Inflammatory macrophage treated with lipopolysaccharide for 4 hours (primary cell): ENCODE results near the gene SORCS1.

Source experiments
- DNase-seq: peaks from one replicate; pipeline ENCODE4 v3.0.0-alpha.2; 2020

SORCS1 gene

DNA sequence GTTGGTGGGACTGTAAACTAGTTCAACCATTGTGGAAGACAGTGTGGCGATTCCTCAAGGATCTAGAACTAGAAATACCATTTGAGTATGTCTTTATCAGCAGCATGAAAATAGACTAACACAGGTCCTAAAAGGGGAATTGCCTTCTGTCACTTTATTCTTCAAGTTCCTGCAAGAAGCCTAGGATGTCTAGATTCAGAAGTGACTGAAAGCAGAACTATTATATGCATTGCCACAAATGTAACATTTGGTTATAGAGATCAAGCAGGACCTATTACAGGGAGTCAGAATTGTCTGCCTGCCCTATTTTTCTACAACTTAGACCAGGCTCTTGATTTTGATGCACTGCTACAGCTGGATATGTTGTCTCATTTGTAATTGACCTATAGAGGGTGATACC, 364.7 kb downstream of the SORCS1 start:
- peak; percentile 50 for DNase-seq

DNA sequence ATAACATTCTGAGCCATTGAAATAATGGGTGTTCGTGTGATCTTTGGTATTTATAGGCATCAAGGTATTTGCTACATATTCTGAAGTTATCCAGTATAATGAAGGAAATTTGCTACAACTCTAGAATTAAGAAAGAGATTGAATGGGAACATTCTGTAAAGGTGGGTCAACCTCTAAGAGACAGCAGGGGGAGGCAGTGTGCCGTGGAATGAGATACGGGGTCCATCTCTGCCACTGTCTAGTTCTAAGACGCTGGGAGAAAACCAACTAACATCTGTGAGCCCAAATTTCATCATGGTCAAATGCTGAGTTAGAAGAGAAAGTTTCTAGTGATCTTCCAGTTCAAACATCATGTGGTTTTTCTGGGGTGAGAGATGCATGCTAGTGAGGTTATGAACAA, 368.9 kb downstream of the SORCS1 start:
- DNase-seq, result peak; percentile 62

DNA sequence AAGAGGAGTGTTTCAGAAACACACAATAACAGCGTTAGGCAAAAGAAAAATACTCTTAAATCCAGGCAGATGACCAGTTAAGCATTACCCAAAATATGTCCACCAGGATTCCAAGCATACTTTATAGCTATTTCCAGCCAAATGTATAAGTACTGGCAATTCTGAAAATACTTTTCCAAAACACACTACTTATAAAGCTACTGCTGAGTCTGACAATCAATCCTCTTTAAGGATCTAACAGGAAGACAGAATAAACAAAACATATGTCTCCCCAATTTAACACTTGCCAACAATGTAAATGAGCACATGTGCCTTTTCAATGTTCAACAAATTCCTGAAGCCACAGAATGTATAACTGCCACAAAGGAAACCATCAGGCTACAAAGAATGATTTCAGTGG, 370.9 kb downstream of the SORCS1 start:
- no peak for DNase-seq

DNA sequence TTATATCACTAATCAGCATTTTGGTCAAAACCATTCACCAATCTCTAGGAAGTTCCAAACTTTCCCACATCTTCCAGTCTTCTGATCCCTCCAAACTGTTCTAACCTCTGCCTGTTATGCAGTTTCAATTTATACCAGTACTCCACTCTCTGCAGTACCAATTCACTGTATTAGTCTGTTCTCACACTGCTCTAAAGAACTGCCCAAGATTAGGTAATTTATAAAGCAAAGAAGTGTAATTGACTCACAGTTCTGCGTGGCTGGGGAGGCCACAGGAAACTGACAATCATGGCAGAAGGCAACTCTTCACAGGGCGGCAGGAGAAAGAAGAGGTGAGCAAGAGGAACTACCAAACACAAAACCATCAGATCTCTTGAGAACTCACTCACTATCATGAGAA, 374.9 kb downstream of the SORCS1 start:
- DNase-seq, result no peak

DNA sequence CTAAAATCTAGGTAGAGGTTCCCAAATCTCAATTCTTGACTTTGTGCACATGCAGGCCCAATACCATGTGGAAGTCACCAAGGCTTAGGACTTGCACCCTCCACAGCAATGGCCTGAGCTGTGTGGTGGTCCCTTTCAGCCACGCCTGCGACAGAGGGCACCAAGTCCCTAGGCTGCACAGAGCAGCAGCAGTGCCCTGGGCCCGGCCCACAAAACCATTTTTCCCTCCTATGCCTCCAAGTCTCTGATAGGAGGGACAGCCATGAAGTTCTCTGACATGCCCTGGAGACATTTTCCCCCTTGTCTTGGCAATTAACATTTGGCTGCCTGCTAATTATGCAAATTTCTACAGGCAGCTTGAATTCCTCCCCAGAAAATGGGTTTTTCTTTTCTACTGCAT, 375.5 kb downstream of the SORCS1 start:
- no peak for DNase-seq

DNA sequence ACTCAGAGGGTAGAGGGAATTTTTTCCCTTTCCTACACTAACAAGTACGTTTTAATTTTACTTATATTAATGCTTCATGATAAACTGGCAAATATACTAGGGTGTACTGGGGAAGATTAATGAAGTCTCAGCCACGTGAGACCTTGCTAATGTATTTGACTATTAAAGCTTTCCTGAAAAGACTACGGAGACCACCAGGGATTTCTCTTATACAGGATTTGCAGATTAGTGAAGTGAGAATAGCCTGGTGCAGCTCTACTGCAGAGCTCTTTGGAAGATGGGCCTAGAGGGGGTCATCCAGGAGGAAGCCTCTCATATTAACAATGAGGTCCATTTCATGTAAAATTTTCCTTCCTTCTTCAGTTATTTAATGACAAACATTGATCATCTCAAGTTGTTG, 379.0 kb downstream of the SORCS1 start:
- DNase-seq, result no peak

DNA sequence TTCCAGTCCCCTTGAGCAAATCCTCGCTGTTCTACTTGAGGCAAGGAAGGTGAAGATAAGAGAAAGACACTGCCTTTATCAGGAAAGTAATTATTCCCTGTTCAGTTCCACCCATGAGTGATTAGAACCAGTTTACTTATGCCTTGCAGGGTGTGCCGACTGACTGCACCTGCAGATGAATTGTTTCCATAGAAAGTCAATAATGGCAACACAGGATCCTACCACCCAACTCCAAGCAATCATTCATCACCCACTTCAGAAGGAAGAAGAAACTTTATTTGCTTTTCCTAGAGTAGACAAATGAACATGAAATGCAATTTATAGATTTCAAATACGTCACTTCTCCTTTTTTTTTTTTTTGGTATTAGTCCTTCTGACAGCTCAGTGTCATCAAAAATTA, 383.9 kb downstream of the SORCS1 start:
- DNase-seq, result no peak

DNA sequence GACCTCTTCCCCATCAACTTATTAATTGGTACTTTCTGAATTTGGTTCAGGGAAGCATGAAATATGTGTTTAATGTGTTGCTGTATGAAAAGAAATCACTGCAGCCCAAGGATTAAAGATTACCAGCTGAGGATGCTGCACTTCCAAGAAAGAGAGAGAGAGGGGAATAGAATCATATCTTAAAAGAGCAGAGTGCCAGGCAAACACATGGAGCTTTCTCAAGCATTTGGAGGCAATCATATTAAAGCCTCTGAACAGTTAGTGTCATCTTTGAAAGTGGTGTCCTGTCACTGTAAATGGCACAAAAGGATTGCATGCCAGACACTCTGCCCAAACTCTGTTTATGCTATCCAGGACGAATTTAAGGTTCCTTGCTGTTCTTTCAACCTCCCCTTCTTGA, 386.7 kb downstream of the SORCS1 start:
- DNase-seq, result no peak

DNA sequence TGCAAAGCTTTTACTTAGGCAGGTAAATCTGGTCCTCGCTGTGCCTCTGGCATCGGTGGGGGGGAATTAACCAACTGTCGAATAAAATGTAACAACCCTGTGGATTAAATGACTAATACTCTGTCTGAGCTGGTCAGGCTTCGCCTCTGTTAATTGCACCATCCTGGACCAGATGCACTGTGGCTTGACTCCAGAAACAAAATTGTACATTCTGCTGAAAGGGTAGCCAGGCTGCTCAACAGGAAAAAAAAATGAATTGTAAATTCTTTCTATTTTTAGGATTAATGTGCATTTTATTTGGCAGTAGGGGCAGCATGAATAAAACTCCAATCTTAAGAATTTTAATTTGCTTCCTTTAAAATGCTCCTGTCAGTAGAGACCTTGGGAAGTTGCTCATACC, 389.4 kb downstream of the SORCS1 start:
- DNase-seq, result no peak

DNA sequence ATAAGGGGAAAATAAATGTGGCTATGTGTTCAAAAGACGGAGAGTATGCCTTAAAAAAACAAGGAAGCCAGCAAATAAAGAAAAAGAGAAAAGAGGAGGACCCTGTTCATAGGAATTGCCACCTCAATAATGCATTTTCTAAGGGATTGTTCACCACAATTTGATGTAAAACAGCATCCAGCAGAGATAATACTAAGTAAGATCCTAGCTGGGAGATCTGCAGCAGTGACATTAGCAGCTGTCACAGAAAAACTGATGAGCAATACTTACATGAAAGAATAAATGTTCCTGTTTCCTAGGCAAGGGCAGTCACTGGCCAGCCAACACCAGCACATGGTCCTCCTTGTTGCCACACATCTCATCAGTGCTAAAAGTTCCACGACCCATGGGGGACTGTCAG, 391.5 kb downstream of the SORCS1 start:
- no peak for DNase-seq

DNA sequence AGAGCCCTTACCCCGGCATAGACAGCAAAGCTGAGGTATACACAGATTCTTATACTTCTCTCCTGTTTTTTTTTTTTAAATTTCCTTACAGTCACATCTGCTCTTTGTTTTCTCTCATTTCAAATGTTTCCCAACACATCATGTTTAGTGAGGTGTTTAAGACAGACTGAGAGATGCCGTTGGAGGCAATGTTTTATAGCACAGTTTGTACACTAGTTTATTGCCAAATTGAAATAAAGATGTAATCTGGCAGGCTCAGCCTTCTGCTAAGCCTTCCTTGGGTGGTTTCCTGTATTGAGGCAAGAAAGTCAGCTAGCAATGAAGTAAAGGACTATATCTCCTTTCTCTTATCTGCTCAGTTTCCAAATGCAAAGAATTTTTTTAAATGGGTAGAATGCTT, 393.4 kb downstream of the SORCS1 start:
- DNase-seq, result no peak

DNA sequence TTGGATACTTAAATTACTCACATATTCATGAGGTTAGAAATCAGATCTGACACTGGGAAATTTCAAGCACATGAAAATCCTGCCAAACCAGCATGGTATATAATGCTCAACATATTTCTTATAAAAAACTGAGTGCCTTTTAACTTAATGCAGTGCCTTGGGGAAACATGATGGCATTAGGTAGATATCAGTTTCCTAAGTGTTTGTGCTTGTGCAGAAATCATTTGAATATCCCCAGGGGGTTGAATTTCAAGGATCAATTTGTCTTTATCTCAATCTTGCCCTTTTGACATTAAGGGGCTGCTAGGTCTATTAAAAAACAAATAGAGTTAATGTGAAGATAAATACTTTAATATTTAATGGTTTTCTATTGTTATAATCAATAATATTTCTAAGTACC, 396.3 kb downstream of the SORCS1 start:
- DNase-seq, result no peak

DNA sequence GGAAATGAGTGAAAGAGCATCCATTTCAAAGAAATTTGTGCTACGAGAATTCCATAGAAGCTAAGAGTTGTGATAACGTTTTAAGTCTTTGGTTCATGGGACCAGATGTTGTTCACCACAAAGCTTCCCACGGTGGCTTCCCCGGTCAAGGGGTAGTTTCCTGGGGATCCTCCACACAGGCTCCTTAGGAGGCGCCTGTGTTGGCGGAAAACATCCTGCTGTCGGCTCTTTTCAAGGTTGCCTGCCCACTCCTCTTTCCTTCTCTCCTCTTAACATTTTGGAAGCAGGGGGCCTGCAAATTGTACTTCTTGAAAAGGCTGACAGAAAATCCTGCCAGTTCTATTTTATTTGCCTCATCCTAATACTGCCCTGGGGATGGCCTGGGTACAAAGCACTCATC, 398.6 kb downstream of the SORCS1 start:
- DNase-seq, result no peak

DNA sequence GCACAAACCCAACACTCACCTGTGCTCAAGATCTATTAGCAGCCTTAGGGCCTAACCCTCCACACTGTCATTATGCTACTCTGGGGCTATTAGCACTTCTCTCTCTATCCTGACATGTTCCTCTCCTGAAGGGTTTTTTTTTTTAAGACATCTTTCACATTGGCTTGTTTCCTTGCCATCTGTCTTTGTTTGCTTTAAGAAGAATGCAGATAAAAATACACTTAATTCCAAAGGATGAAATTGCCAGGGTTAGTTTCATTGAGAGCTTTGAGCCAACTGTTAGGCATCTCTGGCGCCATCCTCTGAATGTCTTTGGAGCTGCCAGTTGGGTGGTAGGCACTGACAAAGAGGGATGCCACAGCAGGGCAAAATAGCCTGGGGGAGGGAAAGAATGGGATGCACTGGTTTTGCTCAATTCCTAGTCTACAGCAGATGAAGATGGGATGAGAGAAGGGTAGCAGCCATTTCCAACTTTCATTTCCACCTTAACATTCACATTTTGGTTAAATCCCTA, 399.2 kb downstream of the SORCS1 start:
- no peak for DNase-seq

DNA sequence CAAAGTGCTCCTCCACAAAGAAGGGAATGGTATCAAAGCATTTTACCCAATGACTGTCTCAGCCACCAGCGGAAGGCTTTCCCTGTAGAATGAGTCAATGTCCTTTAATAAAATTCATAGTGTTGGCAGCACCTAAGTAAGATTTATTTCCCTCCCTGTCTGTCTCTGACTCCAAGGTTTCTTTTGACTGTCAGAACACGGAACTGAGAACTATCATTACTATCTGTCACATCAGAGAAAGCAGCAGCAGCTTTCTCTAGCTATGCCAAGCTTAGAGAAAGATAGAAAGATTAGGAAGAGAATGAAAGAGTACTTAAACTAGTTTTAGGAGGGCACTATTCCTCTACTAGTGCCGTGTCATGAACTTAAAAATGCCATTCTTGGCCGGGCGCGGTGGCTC, 400.1 kb downstream of the SORCS1 start:
- no peak for DNase-seq

DNA sequence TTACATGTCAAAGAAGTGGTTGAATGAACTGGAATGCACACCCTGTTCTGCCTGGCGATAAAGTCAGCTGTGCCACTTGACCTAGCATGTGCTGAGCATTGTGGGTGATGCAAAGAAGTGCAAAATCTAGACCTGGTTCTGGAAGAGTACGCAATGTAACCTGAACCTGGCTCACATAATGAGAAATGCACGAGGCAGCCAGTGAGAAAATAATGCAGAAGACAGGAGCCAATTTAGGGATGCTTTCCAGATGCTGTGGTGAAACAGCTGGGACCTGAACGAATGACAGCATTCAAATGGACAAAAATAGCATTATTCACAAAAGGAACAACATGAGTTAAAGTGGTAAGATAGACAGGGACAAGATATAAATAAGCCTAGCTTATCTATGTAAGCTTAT, 402.6 kb downstream of the SORCS1 start:
- DNase-seq, result no peak

DNA sequence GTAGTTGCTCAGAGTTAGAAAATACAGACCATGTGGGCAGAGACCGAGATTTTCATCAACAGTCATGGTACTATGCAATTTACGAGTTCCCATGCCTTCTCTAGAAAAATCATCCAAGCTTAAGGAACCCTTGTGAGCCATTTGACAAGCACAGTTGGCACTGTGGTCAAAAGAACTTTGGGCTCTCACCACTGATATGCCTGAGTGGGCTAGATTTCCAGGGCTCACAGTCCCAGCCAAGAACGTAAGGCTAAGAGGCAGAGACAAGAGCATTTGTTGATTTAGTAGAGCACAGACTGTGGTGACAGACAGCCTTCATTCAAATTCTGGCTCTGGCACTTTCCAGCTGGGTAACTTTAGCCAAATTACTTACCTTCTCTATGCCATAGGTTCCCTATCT, 407.0 kb downstream of the SORCS1 start:
- no peak for DNase-seq

DNA sequence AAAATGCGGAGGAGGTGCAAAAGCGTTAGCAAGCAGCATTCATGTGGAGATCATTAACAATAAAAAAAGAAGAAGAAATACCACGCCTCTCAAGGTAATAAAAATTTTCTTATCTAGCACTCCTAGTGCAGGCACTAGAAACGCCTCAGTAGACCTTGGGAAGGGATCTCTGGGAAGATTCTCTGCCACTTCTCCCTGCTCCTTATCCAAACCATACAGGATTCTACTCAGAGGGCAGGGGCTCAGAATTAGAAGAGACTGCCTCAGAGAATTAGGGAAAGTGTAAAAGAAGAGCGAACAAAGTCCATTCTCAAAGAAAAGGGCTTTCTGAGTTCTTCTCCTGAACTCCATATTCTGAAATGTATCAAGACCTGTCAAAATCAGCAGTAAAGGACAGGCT, 413.4 kb downstream of the SORCS1 start:
- DNase-seq, result no peak

DNA sequence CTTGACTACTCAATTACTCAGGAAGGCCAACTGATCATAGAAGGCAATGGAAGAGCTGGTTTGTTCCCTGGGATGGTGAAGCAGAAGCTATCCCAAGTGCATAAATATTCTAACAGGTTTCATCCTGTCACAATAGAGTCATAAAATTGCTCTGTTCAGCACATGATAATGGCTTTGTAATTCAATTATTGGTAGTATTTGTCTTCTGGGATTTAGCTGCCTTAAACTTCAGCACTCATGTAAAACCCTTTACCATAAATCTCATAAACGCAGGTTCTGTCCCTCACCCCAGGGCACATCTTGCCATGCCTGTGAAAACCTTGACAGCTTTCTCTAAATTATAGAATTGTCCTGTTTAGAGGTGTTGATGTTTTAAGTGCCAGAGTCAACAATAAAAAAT, 417.6 kb downstream of the SORCS1 start:
- no peak for DNase-seq

DNA sequence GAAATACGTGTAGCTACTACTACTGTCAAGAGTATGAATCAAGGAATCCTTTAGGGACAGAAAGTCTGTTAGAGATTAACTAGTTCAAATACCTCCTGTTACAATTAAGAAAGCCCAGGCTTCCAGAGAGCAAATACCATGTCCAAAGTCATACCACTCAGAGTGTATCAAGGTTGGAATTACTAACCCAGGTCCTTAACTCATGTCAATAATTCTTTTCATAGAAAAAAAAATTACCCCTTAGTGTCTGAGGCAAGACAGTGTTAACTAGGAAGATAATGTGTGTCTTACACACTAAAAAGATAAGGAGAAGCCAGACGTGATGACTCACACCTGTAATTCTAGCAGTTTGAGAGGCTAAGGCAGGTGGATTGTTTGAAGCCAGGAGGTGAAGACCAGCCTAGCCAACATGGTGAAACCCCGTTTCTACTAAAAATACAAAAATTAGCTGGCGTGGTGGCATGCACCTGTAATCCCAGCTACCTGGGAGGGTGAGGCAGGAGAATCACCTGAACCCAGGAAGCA, 423.4 kb downstream of the SORCS1 start:
- DNase-seq, result no peak

DNA sequence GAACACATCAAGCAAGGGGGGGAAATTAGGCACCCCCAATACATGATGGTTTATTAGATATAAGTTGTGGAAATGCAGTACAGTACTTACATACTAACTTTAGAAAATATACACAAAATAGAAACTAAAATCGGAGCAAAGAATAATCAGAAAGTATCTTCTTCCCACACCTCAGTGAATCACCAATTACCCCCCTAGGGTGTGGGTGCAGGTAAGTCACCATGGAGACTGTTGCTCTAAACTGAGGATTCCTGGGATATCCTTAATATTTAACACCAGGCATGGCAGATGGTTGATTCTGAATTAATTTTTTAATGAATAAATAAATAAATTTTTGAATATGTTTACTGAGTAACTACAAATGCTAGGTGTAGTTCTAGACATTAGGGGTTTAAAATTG, 424.4 kb downstream of the SORCS1 start:
- DNase-seq, result no peak

DNA sequence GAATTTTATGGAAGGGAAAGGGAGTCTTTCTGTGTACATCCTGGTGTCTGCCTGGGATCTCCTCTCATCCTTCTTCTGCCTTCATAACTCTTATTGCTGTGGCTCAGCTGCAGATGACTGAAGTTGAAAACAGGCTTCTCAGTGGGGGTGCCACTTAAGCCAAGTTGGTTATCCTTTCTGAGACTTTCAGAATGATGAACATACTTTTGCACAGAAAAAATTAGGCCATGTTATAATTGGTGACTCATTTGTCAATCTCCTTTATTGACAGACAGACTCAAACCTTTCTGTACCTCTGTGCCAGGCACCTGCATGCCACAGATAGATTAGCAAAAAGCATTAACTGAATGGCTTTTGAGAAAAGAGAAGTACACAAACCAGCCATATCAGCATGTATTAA, 430.3 kb downstream of the SORCS1 start:
- no peak for DNase-seq

DNA sequence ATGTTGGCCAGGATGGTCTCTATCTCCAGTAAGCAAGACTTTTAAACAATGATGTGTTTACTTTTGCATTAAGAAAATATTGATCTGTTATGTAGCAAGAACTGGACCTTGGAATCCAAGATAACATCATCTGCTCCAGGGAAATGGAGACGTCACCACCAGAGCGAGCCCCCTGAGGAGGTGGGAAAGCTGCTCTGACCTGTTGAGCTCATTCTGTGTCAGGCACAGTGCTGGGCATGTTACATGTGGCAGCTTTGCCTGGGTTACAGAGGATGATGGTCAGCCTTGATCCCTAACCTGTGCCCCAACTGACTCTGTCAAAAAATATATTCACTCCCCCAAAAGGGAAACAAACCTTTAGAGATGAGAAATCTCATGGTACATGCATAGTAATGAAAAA, 436.3 kb downstream of the SORCS1 start:
- no peak for DNase-seq

DNA sequence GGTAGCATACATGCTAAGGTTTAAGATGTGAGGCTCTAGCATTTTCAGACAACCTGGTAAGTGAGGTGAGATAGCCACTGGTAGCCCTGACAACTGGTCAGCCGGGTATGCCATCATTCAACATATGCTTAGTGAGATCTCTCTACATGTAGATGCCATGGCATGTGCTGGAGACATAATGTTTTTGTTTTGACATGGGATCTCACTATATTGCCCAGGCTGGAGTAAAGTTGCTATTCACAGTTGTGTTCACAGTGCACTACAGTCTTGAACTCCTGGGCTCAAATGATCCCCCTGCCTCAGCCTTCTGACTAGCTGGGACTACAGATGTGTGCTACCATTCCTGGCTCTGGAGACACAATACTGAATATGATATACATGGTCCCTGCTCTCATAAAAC, 437.3 kb downstream of the SORCS1 start:
- no peak for DNase-seq

DNA sequence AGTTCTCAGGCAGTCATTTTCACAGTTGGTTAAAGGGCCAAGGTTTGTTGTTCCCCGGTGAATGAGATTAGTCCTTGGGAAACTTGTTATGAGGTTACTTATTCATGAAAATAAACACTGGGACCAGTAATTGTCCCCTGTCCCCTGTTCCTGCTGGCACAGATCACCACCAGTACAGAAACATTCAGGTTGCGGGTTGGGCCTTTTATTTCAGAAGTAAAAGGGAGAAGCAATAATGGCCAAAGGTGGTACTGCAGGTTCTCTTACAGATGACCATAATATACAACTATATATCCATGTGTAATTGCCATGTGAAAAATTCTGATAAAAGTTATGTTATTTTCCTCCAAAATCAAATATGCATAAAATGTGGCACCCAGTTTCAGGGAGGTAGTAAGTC, 442.0 kb downstream of the SORCS1 start:
- DNase-seq, result no peak

DNA sequence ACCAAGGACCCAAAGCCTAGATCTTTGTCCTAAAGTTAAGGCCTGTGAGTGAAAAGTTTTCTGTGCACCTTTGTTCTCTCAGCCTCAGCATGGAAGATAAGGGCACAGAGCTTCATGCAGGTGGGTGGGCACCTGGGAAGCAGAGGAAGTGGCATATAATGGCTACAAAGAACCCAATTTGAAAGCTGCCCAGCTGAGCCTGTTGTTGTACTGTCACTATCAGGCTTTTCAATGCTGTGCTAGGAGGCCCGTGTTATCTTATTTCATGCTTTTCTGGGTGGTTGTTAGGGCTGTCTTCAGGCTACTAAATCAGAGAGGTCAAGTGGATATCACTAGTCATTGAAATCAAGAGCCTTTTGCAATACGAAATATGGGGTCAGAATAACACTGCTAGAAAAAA, 443.8 kb downstream of the SORCS1 start:
- no peak for DNase-seq
